ENCODE results near the gene C11orf21.

DNA sequence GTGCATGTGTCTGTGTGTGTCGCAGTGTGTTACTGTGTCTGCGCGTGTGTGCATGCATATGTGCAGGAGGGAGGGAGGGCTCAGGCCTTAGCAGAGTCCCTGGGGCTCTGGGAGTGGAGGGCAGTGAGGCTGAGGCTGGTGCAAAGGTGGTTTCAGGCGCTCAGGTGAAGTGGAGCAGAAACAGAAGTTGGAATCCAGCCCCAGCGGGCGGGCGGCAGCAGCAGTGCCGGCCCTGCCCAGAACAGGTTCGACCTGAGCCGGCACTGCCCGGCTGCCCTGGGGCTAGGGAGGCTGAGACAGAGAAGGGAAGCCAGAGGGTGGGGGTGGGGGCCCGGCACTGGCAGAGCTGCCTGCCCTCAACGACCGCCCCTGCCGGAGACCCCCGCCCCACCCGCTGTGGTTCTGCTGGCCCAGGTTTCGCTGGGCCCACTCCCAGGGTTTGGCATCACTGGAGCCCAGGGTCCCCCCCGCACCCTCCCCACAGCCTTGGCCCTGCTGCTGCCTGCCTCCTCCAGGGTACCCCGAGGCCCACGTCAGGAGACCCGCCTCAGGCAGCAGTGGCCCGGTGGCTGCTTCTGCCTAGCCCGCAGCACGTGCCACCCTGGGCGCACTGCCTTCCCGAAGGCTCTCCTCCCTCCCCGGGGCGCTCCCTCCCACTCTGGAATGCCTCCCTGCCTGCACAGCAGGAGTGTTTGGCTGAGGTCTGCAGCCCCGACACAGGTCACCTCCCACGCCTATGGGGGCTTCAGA lies 44.6 kb downstream of the C11orf21 start:
- TF ChIP-seq POLR2A (IDR thresholded peaks at IDR 0.05), result no peak
- no peak for TF ChIP-seq EP300 (IDR thresholded peaks at IDR 0.05)
